HEK293T (cell line): ENCODE data around the gene KIF5A.

Experiments used
- CTCF ChIA-PET: fragments of 350-600 bp; formaldehyde crosslinking; extraction: SDS; loops from one replicate; lab custom pipeline; 2021; ENCODE audit warnings: antibody characterized with exemption, inconsistent platforms; lab: Yijun Ruan, JAX
- POLR2A ChIA-PET: fragments of 350-600 bp; formaldehyde crosslinking; extraction: SDS; loops from one replicate; lab custom pipeline; 2020; ENCODE audit warnings: antibody characterized with exemption, inconsistent platforms; lab: Yijun Ruan, JAX
- DNase-seq: peaks from one replicate; pipeline ENCODE4 v3.0.0; 2012; ENCODE audit warnings: mixed read lengths; ENCODE audit errors: extremely low spot score
- FOXM1 ChIP-seq: fragments of 450-650 bp; IDR thresholded peaks from 2 replicates; pipeline ENCODE4 v1.6.1; 2017; ENCODE audit warnings: mild to moderate bottlenecking, borderline replicate concordance
- L3MBTL2 ChIP-seq: fragments of 450-650 bp; conservative IDR thresholded peaks from 2 replicates; pipeline ENCODE4 v1.6.1; 2016; ENCODE audit warnings: mild to moderate bottlenecking
- NFRKB ChIP-seq: fragments of 450-650 bp; IDR thresholded peaks from 2 replicates; pipeline ENCODE4 v1.6.1; 2016; ENCODE audit warnings: mild to moderate bottlenecking, moderate library complexity

The KIF5A gene

GRCh38 chr12:57632958-57633840 lies 83.4 kb downstream of the KIF5A start, which contains the start of gene B4GALNT1:
TSS of gene B4GALNT1 (minus strand) at chr12:57633201. CDS start at chr12:57632132, 1,069 bp downstream.
- DNase-seq, result peak; percentile 91
- CTCF ChIA-PET, result interaction anchor here (0.6 to 2.0 kb wide), 6 partner anchors 17 to 948 kb away, joined by 3 to 10 read pairs (median 4); no protein-coding TSS in a partner anchor
- TF ChIP-seq FOXM1, result peak; percentile 21; the same call in 1 of the 2 replicates
- TF ChIP-seq L3MBTL2, result peak; percentile 86
- no peak for TF ChIP-seq NFRKB
- POLR2A ChIA-PET, result no interaction called here
